HepG2 (cell line): ENCODE data around the gene AXIN1. TPM values are rescaled to one million over a fixed set of nuclear protein-coding genes. Genes with fewer than 3 reads are reported as not detected.
A peak's percentile ranks its signal among the peaks of the same experiment; 100 is the strongest.

Experiments
- ASH2L ChIP-seq: fragments of 300-600, 200-600 bp; sonication (generic); IDR thresholded peaks from 2 replicates; pipeline ENCODE4 v1.7.0; 2017; ENCODE audit warnings: low read depth, mild to moderate bottlenecking, moderate library complexity, mixed read lengths, low read length; ENCODE audit not compliant: insufficient read length
- GTF2F1 ChIP-seq: fragments of 150-350 bp; IDR thresholded peaks from 2 replicates; pipeline ENCODE4 v1.6.1; 2014; ENCODE audit warnings: low read length
- NFE2 ChIP-seq: sonication (generic); formaldehyde crosslinking; IDR thresholded peaks from 2 replicates; pipeline ENCODE4 v1.4.0; 2020; ENCODE audit warnings: missing genetic modification reagents
- PCBP1 ChIP-seq: fragments of 200-400 bp; formaldehyde crosslinking; IDR thresholded peaks from 2 replicates; pipeline ENCODE4 v1.6.1; 2017; ENCODE audit warnings: mild to moderate bottlenecking, low read depth, low read length, borderline replicate concordance
- RFXANK ChIP-seq: IDR thresholded peaks from 2 replicates; pipeline ENCODE4 v1.6.1; 2016
- SALL2 ChIP-seq: sonication (generic); formaldehyde crosslinking; IDR thresholded peaks from 2 replicates; pipeline ENCODE4 v1.8.1; 2023; ENCODE audit warnings: mild to moderate bottlenecking, missing genetic modification reagents, inconsistent platforms
- SP2 ChIP-seq: sonication (generic); formaldehyde crosslinking; IDR thresholded peaks from 2 replicates; pipeline ENCODE4 v1.5.1; 2020; ENCODE audit warnings: mild to moderate bottlenecking, missing genetic modification reagents
- TRIM24 ChIP-seq: sonication (generic); formaldehyde crosslinking; IDR thresholded peaks from 2 replicates; pipeline ENCODE4 v1.8.0; 2022; ENCODE audit warnings: mild to moderate bottlenecking, missing genetic modification reagents
- WIZ ChIP-seq: sonication (generic); formaldehyde crosslinking; IDR thresholded peaks from 2 replicates; pipeline ENCODE4 v1.5.1; 2020; ENCODE audit warnings: mild to moderate bottlenecking, missing genetic modification reagents
- ZFY ChIP-seq: sonication (generic); formaldehyde crosslinking; IDR thresholded peaks from 2 replicates; pipeline ENCODE4 v1.4.0; 2020; ENCODE audit warnings: missing genetic modification reagents
- ZNF160 ChIP-seq: sonication (generic); formaldehyde crosslinking; IDR thresholded peaks from 2 replicates; pipeline ENCODE4 v1.8.0; 2022; ENCODE audit warnings: mild to moderate bottlenecking, inconsistent platforms, missing genetic modification reagents
- ZNF331 ChIP-seq: sonication (generic); formaldehyde crosslinking; IDR thresholded peaks from 2 replicates; pipeline ENCODE4 v1.4.0; 2020; ENCODE audit warnings: missing genetic modification reagents
- ZSCAN29 ChIP-seq: sonication (generic); formaldehyde crosslinking; conservative IDR thresholded peaks from 2 replicates; pipeline ENCODE4 v1.4.0; 2020; ENCODE audit warnings: mild to moderate bottlenecking, missing genetic modification reagents
- polyA plus RNA-seq, 8 experiments: library from polyadenylated mRNA; depleted of rRNA in 3 of 8; stranded (reverse) in 7 of 8; unstranded in 1 of 8; fragments of >200 nt; fragmentation: Illumina TruSeq in 4 of 8; extraction: Trizol in 4 of 8; gene quantifications; 2 replicates each; pipeline versions ENCODE4 v1.2.1 to v1.2.3, GENCODE V29; 2011 to 2016; ENCODE audit warnings: low read depth in 4 of 8, missing spikeins in 1 of 8, mixed read lengths in 1 of 8; ENCODE audit not compliant: insufficient read depth in 1 of 8
- total RNA-seq, 5 experiments: library from RNA; depleted of rRNA; stranded (reverse); fragments of >200 nt; fragmentation: Illumina TruSeq; extraction: Trizol; gene quantifications; 2 replicates each; pipeline ENCODE4 v1.2.3, GENCODE V29; 2016; ENCODE audit warnings: low read depth in 1 of 5
- TF ChIP-seq, protein P1 (sequence below): IDR thresholded peaks from 2 replicates; pipeline ENCODE4 v1.6.1; 2016; ENCODE audit warnings: low read depth, borderline replicate concordance
- TF ChIP-seq, protein P2 (sequence below), 2 experiments: fragments of 450-650 bp in 1 of 2; sonication (generic) in 1 of 2; formaldehyde crosslinking; IDR thresholded peaks; 2 replicates each; pipeline versions ENCODE4 v1.5.0 to v1.8.0; 2020 to 2022; ENCODE audit warnings: mild to moderate bottlenecking in 1 of 2, missing genetic modification reagents in 1 of 2
- TF ChIP-seq, protein P3 (sequence below): sonication (generic); formaldehyde crosslinking; IDR thresholded peaks from 2 replicates; pipeline ENCODE4 v1.8.1; 2022; ENCODE audit warnings: mild to moderate bottlenecking, missing genetic modification reagents
- TF ChIP-seq, protein P4 (sequence below): sonication (generic); formaldehyde crosslinking; IDR thresholded peaks from 2 replicates; pipeline ENCODE4 v1.4.0; 2020; ENCODE audit warnings: missing genetic modification reagents, low read depth, mild to moderate bottlenecking, borderline replicate concordance
- TF ChIP-seq, protein P5 (sequence below): sonication (generic); formaldehyde crosslinking; IDR thresholded peaks from 2 replicates; pipeline ENCODE4 v1.5.1; 2020; ENCODE audit warnings: missing genetic modification reagents, mild to moderate bottlenecking, borderline replicate concordance
- TF ChIP-seq, protein P6 (sequence below): sonication (generic); formaldehyde crosslinking; IDR thresholded peaks from 2 replicates; pipeline ENCODE4 v1.5.0; 2020; ENCODE audit warnings: missing genetic modification reagents, mild to moderate bottlenecking, borderline replicate concordance

AXIN1 gene
- total and polyA plus RNA-seq, 2 of the 13 experiments (the other 11 are each of a cell fraction or from before 2014, with no cell fraction given): 24.0 to 26.0 TPM

DNA sequence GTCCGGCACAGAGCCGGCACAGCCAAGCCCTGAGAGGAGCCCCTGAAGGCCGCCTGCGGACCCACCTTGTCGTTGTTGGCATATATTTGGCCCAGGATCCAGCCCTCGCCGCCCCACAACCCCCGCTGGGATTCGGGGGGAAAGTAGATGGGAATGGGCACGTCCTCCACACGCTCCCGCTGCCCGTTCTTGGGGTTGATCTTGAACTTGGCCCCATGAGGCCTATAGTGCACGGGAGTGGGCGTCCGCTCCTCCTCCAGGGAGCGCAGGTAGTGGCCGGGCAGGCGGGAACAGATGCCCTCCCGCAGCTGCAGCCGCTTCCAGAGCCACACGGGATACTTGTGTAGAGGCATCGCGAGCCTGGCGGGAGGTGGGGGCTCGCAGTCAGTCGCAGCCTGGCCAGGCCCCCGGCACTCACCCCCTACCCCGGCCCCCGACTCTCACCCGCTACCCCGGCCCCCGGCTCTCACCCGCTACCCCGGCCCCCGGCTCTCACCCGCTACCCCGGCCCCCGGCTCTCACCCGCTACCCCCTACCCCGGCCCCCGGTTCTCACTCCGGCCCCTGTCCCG is 17.4 kb upstream of the AXIN1 start (continued):
- TF ChIP-seq, protein P1, sequence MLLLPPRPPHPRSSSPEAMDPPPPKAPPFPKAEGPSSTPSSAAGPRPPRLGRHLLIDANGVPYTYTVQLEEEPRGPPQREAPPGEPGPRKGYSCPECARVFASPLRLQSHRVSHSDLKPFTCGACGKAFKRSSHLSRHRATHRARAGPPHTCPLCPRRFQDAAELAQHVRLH (CRISPR knock-in tag): no peak
- TF ChIP-seq, protein P2, sequence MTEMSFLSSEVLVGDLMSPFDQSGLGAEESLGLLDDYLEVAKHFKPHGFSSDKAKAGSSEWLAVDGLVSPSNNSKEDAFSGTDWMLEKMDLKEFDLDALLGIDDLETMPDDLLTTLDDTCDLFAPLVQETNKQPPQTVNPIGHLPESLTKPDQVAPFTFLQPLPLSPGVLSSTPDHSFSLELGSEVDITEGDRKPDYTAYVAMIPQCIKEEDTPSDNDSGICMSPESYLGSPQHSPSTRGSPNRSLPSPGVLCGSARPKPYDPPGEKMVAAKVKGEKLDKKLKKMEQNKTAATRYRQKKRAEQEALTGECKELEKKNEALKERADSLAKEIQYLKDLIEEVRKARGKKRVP (CRISPR knock-in tag; IDR thresholded peaks at IDR 0.05): no peak
- TF ChIP-seq, protein P3, sequence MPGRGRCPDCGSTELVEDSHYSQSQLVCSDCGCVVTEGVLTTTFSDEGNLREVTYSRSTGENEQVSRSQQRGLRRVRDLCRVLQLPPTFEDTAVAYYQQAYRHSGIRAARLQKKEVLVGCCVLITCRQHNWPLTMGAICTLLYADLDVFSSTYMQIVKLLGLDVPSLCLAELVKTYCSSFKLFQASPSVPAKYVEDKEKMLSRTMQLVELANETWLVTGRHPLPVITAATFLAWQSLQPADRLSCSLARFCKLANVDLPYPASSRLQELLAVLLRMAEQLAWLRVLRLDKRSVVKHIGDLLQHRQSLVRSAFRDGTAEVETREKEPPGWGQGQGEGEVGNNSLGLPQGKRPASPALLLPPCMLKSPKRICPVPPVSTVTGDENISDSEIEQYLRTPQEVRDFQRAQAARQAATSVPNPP (CRISPR knock-in tag): no peak
- TF ChIP-seq GTF2F1 (no peak), PCBP1 (no peak), ZFY (CRISPR knock-in tag) (peak; percentile 52), ZSCAN29 (CRISPR knock-in tag) (no peak), SALL2 (no peak), ASH2L (peak; percentile 13), WIZ (no peak), SP2 (no peak), ZNF331 (CRISPR knock-in tag) (no peak), TRIM24 (CRISPR knock-in tag) (no peak), NFE2 (no peak), ZNF160 (CRISPR knock-in tag) (no peak), RFXANK (no peak)
- TF ChIP-seq, protein P4, sequence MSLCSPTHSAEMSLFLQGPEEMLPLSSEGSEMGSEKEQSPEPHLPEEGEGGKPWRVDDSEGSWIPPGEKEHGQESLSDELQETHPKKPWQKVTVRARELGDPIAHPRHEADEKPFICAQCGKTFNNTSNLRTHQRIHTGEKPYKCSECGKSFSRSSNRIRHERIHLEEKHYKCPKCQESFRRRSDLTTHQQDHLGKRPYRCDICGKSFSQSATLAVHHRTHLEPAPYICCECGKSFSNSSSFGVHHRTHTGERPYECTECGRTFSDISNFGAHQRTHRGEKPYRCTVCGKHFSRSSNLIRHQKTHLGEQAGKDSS (CRISPR knock-in tag): no peak
- TF ChIP-seq, protein P5, sequence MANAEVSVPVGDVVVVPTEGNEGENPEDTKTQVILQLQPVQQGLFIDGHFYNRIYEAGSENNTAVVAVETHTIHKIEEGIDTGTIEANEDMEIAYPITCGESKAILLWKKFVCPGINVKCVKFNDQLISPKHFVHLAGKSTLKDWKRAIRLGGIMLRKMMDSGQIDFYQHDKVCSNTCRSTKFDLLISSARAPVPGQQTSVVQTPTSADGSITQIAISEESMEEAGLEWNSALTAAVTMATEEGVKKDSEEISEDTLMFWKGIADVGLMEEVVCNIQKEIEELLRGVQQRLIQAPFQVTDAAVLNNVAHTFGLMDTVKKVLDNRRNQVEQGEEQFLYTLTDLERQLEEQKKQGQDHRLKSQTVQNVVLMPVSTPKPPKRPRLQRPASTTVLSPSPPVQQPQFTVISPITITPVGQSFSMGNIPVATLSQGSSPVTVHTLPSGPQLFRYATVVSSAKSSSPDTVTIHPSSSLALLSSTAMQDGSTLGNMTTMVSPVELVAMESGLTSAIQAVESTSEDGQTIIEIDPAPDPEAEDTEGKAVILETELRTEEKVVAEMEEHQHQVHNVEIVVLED (CRISPR knock-in tag): no peak
- TF ChIP-seq, protein P6, sequence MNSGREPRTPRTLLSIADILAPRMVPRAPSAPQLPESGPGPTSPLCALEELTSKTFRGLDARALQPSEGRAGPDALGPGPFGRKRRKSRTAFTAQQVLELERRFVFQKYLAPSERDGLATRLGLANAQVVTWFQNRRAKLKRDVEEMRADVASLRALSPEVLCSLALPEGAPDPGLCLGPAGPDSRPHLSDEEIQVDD (CRISPR knock-in tag): no peak
